ENCODE results near the gene GPR132. TPM values are rescaled to one million over a fixed set of nuclear protein-coding genes. Genes with fewer than 3 reads are reported as not detected.

The GPR132 gene
- total RNA-seq, 1 donor from 2014 or later, result not detected

GRCh38 chr14:105071942-105072341 lies 6.7 kb upstream of the GPR132 start:
- no peak for TF ChIP-seq CTCF (IDR thresholded peaks at IDR 0.05)
- intact Hi-C loops (cut with DNase I), result no loop called here
- Histone ChIP-seq H3K27ac (no peak overlapping the region), H3K4me1 (peaks cover 3 to 7% of the 10 kb centered on the region in 2 donors), H3K9me3 (no peaks in the 10 kb centered on the region), H3K27me3 (peaks cover 12% of the 10 kb centered on the region), H3K4me3 (no peak overlapping the region), H3K36me3 (no peaks in the 10 kb centered on the region)
- DNase-seq (ENCODE audit: low spot score in 2 of 2), result peak in 1 of 2 donors; percentile 60

GRCh38 chr14:105071326-105071725 lies 6.1 kb upstream of the GPR132 start:
- peaks cover 11% of the 10 kb centered on the region for H3K27me3 ChIP-seq
- H3K4me1 ChIP-seq, result peaks cover 3 to 7% of the 10 kb centered on the region in 2 donors
- intact Hi-C loops (cut with DNase I), result no loop called here
- H3K36me3 ChIP-seq, result no peaks in the 10 kb centered on the region
- H3K27ac ChIP-seq, result no peak overlapping the region
- H3K4me3 ChIP-seq, result no peak overlapping the region
- no peak for DNase-seq (ENCODE audit: low spot score in 2 of 2)
- TF ChIP-seq CTCF (IDR thresholded peaks at IDR 0.05), result no peak
- no peaks in the 10 kb centered on the region for H3K9me3 ChIP-seq

- Histone ChIP-seq H3K27ac (no peak overlapping the region), H3K36me3 (no peaks in the 10 kb centered on the region), H3K4me3 (no peak overlapping the region), H3K4me1 (peaks cover 3 to 7% of the 10 kb centered on the region in 2 donors), H3K9me3 (no peaks in the 10 kb centered on the region), H3K27me3 (peaks cover 6% of the 10 kb centered on the region)
- intact Hi-C loops (cut with DNase I), result no loop called here
- TF ChIP-seq CTCF (IDR thresholded peaks at IDR 0.05), result no peak
- DNase-seq (ENCODE audit: low spot score in 2 of 2), result peak in 1 of 2 donors; percentile 53
Measured at GRCh38 chr14:105070760-105071137, 5.5 kb upstream of the GPR132 start.

- no peak for TF ChIP-seq CTCF (IDR thresholded peaks at IDR 0.05)
- Histone ChIP-seq H3K4me1 (peaks cover 0 to 3% of the 10 kb centered on the region in 2 donors), H3K27ac (no peak overlapping the region), H3K36me3 (no peaks in the 10 kb centered on the region), H3K27me3 (peaks cover 6% of the 10 kb centered on the region), H3K9me3 (no peaks in the 10 kb centered on the region), H3K4me3 (no peak overlapping the region)
- intact Hi-C loops (cut with DNase I), result no loop called here
- peak in 1 of 2 donors; percentile 73 for DNase-seq (ENCODE audit: low spot score in 2 of 2)
Measured at GRCh38 chr14:105069871-105070759, 4.9 kb upstream of the GPR132 start.

GRCh38 chr14:105069522-105069870 lies 4.3 kb upstream of the GPR132 start:
- no peak overlapping the region for H3K4me3 ChIP-seq
- H3K9me3 ChIP-seq, result no peaks in the 10 kb centered on the region
- H3K36me3 ChIP-seq, result no peaks in the 10 kb centered on the region
- no peak overlapping the region for H3K27ac ChIP-seq
- H3K27me3 ChIP-seq, result peaks cover 6% of the 10 kb centered on the region
- TF ChIP-seq CTCF (IDR thresholded peaks at IDR 0.05), result no peak
- DNase-seq (ENCODE audit: low spot score in 2 of 2), result no peak
- intact Hi-C loops (cut with DNase I), result no loop called here
- no peaks in the 10 kb centered on the region for H3K4me1 ChIP-seq
